HEK293T (cell line): ENCODE results near the gene BCL2L2.

Experiments used
- ARNT ChIP-seq: fragments of 450-650 bp; IDR thresholded peaks from 2 replicates; pipeline ENCODE4 v1.6.1; 2017; ENCODE audit warnings: mild to moderate bottlenecking
- BHLHE40 ChIP-seq: fragments of 450-650 bp; IDR thresholded peaks from 2 replicates; pipeline ENCODE4 v1.6.1; 2016; ENCODE audit warnings: mild to moderate bottlenecking, moderate library complexity, borderline replicate concordance
- CTBP1 ChIP-seq: fragments of 450-650 bp; IDR thresholded peaks from 2 replicates; pipeline ENCODE4 v1.6.1; 2016; ENCODE audit warnings: borderline replicate concordance
- ELF4 ChIP-seq: fragments of 450-650 bp; IDR thresholded peaks from 2 replicates; pipeline ENCODE4 v1.6.1; 2017; ENCODE audit warnings: antibody characterized with exemption
- FOXA1 ChIP-seq: fragments of 450-650 bp; IDR thresholded peaks from 2 replicates; pipeline ENCODE4 v1.6.1; 2016; ENCODE audit warnings: mild to moderate bottlenecking
- FOXK2 ChIP-seq: fragments of 450-650 bp; IDR thresholded peaks from 2 replicates; pipeline ENCODE4 v1.6.1; 2016; ENCODE audit warnings: mild to moderate bottlenecking
- FOXM1 ChIP-seq: fragments of 450-650 bp; IDR thresholded peaks from 2 replicates; pipeline ENCODE4 v1.6.1; 2017; ENCODE audit warnings: mild to moderate bottlenecking, borderline replicate concordance
- L3MBTL2 ChIP-seq: fragments of 450-650 bp; conservative IDR thresholded peaks from 2 replicates; pipeline ENCODE4 v1.6.1; 2016; ENCODE audit warnings: mild to moderate bottlenecking
- LEF1 ChIP-seq: fragments of 450-650 bp; IDR thresholded peaks from 2 replicates; pipeline ENCODE4 v1.6.1; 2017; ENCODE audit warnings: mild to moderate bottlenecking, borderline replicate concordance
- NFRKB ChIP-seq: fragments of 450-650 bp; IDR thresholded peaks from 2 replicates; pipeline ENCODE4 v1.6.1; 2016; ENCODE audit warnings: mild to moderate bottlenecking, moderate library complexity
- PKNOX1 ChIP-seq: fragments of 450-650 bp; IDR thresholded peaks from 2 replicates; pipeline ENCODE4 v1.6.1; 2016
- SP1 ChIP-seq: fragments of 450-650 bp; IDR thresholded peaks from 2 replicates; pipeline ENCODE4 v1.6.1; 2017
- TARDBP ChIP-seq: fragments of 450-650 bp; IDR thresholded peaks from 2 replicates; pipeline ENCODE4 v1.6.1; 2016
- ZNF384 ChIP-seq: fragments of 450-650 bp; IDR thresholded peaks from 2 replicates; pipeline ENCODE4 v1.6.1; 2016

GRCh38 chr14:23346693-23347405, 40.2 kb downstream of the BCL2L2 start:
- TF ChIP-seq CTBP1 (no peak), ZNF384 (no peak), FOXA1 (no peak), PKNOX1 (no peak), ELF4 (no peak), BHLHE40 (no peak), SP1 (no peak), NFRKB (no peak), FOXK2 (no peak), TARDBP (no peak), LEF1 (no peak), L3MBTL2 (no peak), ARNT (no peak), FOXM1 (no peak)
